HepG2 (cell line): ENCODE results near the gene SLC22A31. TPM values are rescaled to one million over a fixed set of nuclear protein-coding genes. Genes with fewer than 3 reads are reported as not detected.

Source experiments
- FOXK1 ChIP-seq: sonication (generic); formaldehyde crosslinking; IDR thresholded peaks from 2 replicates; pipeline ENCODE4 v1.4.0; 2020; ENCODE audit warnings: low read depth, missing genetic modification reagents, borderline replicate concordance
- GABPB1 ChIP-seq: IDR thresholded peaks from 2 replicates; pipeline ENCODE4 v1.6.1; 2016; ENCODE audit warnings: mild to moderate bottlenecking, missing genetic modification reagents, moderate library complexity, missing compliant biosample characterization
- HHEX ChIP-seq: IDR thresholded peaks from 2 replicates; pipeline ENCODE4 v1.6.1; 2016; ENCODE audit warnings: control low read depth
- HOXA5 ChIP-seq: sonication (generic); formaldehyde crosslinking; IDR thresholded peaks from 2 replicates; pipeline ENCODE4 v1.4.0; 2020; ENCODE audit warnings: missing genetic modification reagents
- MTF2 ChIP-seq: sonication (generic); formaldehyde crosslinking; IDR thresholded peaks from 2 replicates; pipeline ENCODE4 v1.5.0; 2020; ENCODE audit warnings: missing genetic modification reagents, borderline replicate concordance
- NFAT5 ChIP-seq: sonication (generic); formaldehyde crosslinking; IDR thresholded peaks from 2 replicates; pipeline ENCODE4 v1.4.0; 2020; ENCODE audit warnings: missing genetic modification reagents
- NFRKB ChIP-seq: fragments of 450-650 bp; IDR thresholded peaks from 2 replicates; pipeline ENCODE4 v1.6.1; 2017
- PRMT3 ChIP-seq: sonication (generic); formaldehyde crosslinking; IDR thresholded peaks from 2 replicates; pipeline ENCODE4 v1.8.1; 2022; ENCODE audit warnings: low read depth, mild to moderate bottlenecking, moderate library complexity, missing genetic modification reagents, borderline replicate concordance
- SOX6 ChIP-seq, 2 experiments: fragments of 450-650 bp in 1 of 2; sonication (generic) in 1 of 2; formaldehyde crosslinking in 1 of 2; IDR thresholded peaks; 2 replicates each; pipeline versions ENCODE4 v1.4.0 to v1.6.1; 2017 to 2020; ENCODE audit warnings: antibody characterized with exemption in 1 of 2, mild to moderate bottlenecking in 1 of 2, missing genetic modification reagents in 1 of 2
- THAP8 ChIP-seq: sonication (generic); formaldehyde crosslinking; IDR thresholded peaks from 2 replicates; pipeline ENCODE4 v1.5.1; 2020; ENCODE audit warnings: missing genetic modification reagents, mild to moderate bottlenecking, borderline replicate concordance
- ZNF329 ChIP-seq: sonication (generic); formaldehyde crosslinking; IDR thresholded peaks from 2 replicates; pipeline ENCODE4 v1.9.0; 2021; ENCODE audit warnings: low read depth, mild to moderate bottlenecking, missing genetic modification reagents
- ZNF382 ChIP-seq: sonication (generic); formaldehyde crosslinking; IDR thresholded peaks from 2 replicates; pipeline ENCODE4 v1.5.0; 2020; ENCODE audit warnings: missing genetic modification reagents, mild to moderate bottlenecking, borderline replicate concordance
- ZNF564 ChIP-seq: sonication (generic); formaldehyde crosslinking; IDR thresholded peaks from 2 replicates; pipeline ENCODE4 v1.8.1; 2023; ENCODE audit warnings: mild to moderate bottlenecking, missing genetic modification reagents
- ZNF841 ChIP-seq: sonication (generic); formaldehyde crosslinking; IDR thresholded peaks from 2 replicates; pipeline ENCODE4 v1.8.1; 2023; ENCODE audit warnings: missing genetic modification reagents, borderline replicate concordance
- polyA plus RNA-seq, 8 experiments: library from polyadenylated mRNA; depleted of rRNA in 3 of 8; stranded (reverse) in 7 of 8; unstranded in 1 of 8; fragments of >200 nt; fragmentation: Illumina TruSeq in 4 of 8; extraction: Trizol in 4 of 8; gene quantifications; 2 replicates each; pipeline versions ENCODE4 v1.2.1 to v1.2.3, GENCODE V29; 2011 to 2016; ENCODE audit warnings: low read depth in 4 of 8, missing spikeins in 1 of 8, mixed read lengths in 1 of 8; ENCODE audit not compliant: insufficient read depth in 1 of 8
- total RNA-seq, 5 experiments: library from RNA; depleted of rRNA; stranded (reverse); fragments of >200 nt; fragmentation: Illumina TruSeq; extraction: Trizol; gene quantifications; 2 replicates each; pipeline ENCODE4 v1.2.3, GENCODE V29; 2016; ENCODE audit warnings: low read depth in 1 of 5
- TF ChIP-seq, protein P1 (sequence below): sonication (generic); formaldehyde crosslinking; IDR thresholded peaks from 2 replicates; pipeline ENCODE4 v1.9.0; 2021; ENCODE audit warnings: missing genetic modification reagents, borderline replicate concordance
- TF ChIP-seq, protein P2 (sequence below): IDR thresholded peaks from 2 replicates; pipeline ENCODE4 v1.6.1; 2016; ENCODE audit warnings: missing compliant biosample characterization, missing genetic modification reagents, borderline replicate concordance
- TF ChIP-seq, protein P3 (sequence below): sonication (generic); formaldehyde crosslinking; IDR thresholded peaks from 2 replicates; pipeline ENCODE4 v1.8.0; 2022; ENCODE audit warnings: mild to moderate bottlenecking, missing genetic modification reagents, moderate library complexity

SLC22A31 gene
- total and polyA plus RNA-seq, 2 of the 13 experiments (the other 11 are each of a cell fraction or from before 2014, with no cell fraction given), result 67.3 to 83.3 TPM

- TF ChIP-seq NFAT5 (CRISPR knock-in tag), result no peak
- 0 out of 2 replicates have a peak, but pooled peaks have one; percentile 60 for TF ChIP-seq THAP8 (CRISPR knock-in tag)
- no peak; the same call in 1 of the 2 replicates for TF ChIP-seq MTF2
- no peak for TF ChIP-seq NFRKB
- TF ChIP-seq PRMT3 (CRISPR knock-in tag), result no peak
- TF ChIP-seq ZNF564, result no peak
- TF ChIP-seq HHEX, result 0 out of 2 replicates have a peak, but pooled peaks have one; percentile 9
- TF ChIP-seq FOXK1, result peak; percentile 30; the same call in 1 of the 2 replicates
- no peak for TF ChIP-seq SOX6 (IDR thresholded peaks at IDR 0.05)
- peak; percentile 68; the same call in 1 of the 2 replicates for TF ChIP-seq SOX6 (CRISPR knock-in tag; IDR thresholded peaks at IDR 0.05)
- TF ChIP-seq HOXA5, result no peak
- TF ChIP-seq GABPB1 (CRISPR knock-in tag), result peak; percentile 93
- TF ChIP-seq, protein P1, sequence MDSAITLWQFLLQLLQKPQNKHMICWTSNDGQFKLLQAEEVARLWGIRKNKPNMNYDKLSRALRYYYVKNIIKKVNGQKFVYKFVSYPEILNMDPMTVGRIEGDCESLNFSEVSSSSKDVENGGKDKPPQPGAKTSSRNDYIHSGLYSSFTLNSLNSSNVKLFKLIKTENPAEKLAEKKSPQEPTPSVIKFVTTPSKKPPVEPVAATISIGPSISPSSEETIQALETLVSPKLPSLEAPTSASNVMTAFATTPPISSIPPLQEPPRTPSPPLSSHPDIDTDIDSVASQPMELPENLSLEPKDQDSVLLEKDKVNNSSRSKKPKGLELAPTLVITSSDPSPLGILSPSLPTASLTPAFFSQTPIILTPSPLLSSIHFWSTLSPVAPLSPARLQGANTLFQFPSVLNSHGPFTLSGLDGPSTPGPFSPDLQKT, result no peak
- no peak for TF ChIP-seq ZNF841 (CRISPR knock-in tag)
- no peak for TF ChIP-seq ZNF382 (CRISPR knock-in tag)
- TF ChIP-seq, protein P2, sequence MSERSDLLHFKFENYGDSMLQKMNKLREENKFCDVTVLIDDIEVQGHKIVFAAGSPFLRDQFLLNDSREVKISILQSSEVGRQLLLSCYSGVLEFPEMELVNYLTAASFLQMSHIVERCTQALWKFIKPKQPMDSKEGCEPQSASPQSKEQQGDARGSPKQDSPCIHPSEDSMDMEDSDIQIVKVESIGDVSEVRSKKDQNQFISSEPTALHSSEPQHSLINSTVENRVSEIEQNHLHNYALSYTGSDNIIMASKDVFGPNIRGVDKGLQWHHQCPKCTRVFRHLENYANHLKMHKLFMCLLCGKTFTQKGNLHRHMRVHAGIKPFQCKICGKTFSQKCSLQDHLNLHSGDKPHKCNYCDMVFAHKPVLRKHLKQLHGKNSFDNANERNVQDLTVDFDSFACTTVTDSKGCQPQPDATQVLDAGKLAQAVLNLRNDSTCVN, result no peak
- no peak for TF ChIP-seq ZNF329
- TF ChIP-seq, protein P3, sequence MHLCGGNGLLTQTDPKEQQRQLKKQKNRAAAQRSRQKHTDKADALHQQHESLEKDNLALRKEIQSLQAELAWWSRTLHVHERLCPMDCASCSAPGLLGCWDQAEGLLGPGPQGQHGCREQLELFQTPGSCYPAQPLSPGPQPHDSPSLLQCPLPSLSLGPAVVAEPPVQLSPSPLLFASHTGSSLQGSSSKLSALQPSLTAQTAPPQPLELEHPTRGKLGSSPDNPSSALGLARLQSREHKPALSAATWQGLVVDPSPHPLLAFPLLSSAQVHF (CRISPR knock-in tag), result no peak
Measured at GRCh38 chr16:89200124-89200849, at the start of gene SLC22A31 (continued).
